AG10803 (cell line): ENCODE measurements around the gene VDR.

Experiments
- DNase-seq: peaks from one replicate; pipeline ENCODE4 v3.0.0; 2010; ENCODE audit warnings: low read depth
- H3K4me3 ChIP-seq: 2 replicates; pipeline ENCODE4 v1.5.1; 2011; ENCODE audit warnings: mild to moderate bottlenecking, low read length, control low read depth
- CTCF ChIP-seq: conservative IDR thresholded peaks from 2 replicates; pipeline ENCODE4 v1.5.1; 2011; ENCODE audit warnings: mild to moderate bottlenecking, low read length, control low read depth, inconsistent platforms

The VDR gene

GRCh38 chr12:47904713-47905709 lies at the start of gene VDR:
Gene VDR (minus strand): TSS chr12:47904994. CDS start chr12:47879113, 25,881 bp downstream.
- peak; percentile 47 for TF ChIP-seq CTCF
- peak within 1 kb of the TSS; percentile 92 for H3K4me3 ChIP-seq
- DNase-seq: peak; percentile 75

GRCh38 chr12:47954058-47954457 lies 49.3 kb upstream of the VDR start:
- no peak for TF ChIP-seq CTCF

GRCh38 chr12:47950856-47951468 lies 46.2 kb upstream of the VDR start:
- no peak overlapping the region for H3K4me3 ChIP-seq
- DNase-seq: no peak
- TF ChIP-seq CTCF: no peak

More at GRCh38 chr12:47954058-47954457, 49.3 kb upstream of the VDR start:
- no peak for DNase-seq
- no peak overlapping the region for H3K4me3 ChIP-seq

GRCh38 chr12:47949441-47950341 lies 44.9 kb upstream of the VDR start:
- TF ChIP-seq CTCF: peak; percentile 86
- peak; percentile 87 for DNase-seq

GRCh38 chr12:47947341-47947740 lies 42.5 kb upstream of the VDR start:
- TF ChIP-seq CTCF: no peak
- no peak overlapping the region for H3K4me3 ChIP-seq
- no peak for DNase-seq

More at GRCh38 chr12:47949441-47950341, 44.9 kb upstream of the VDR start:
- no peak overlapping the region for H3K4me3 ChIP-seq

GRCh38 chr12:47946413-47947323 lies 41.9 kb upstream of the VDR start:
- DNase-seq: peak; percentile 24
- no peak for TF ChIP-seq CTCF
- no peak overlapping the region for H3K4me3 ChIP-seq
